NCI-H187 treated with DMSO at 0.1 percent for 48 hours (cell line): ENCODE measurements around the gene CHD6.

Source experiments
- DNase-seq: peaks from one replicate; lab custom pipeline; 2025; lab: John Stamatoyannopoulos, UW

CHD6 gene

DNA sequence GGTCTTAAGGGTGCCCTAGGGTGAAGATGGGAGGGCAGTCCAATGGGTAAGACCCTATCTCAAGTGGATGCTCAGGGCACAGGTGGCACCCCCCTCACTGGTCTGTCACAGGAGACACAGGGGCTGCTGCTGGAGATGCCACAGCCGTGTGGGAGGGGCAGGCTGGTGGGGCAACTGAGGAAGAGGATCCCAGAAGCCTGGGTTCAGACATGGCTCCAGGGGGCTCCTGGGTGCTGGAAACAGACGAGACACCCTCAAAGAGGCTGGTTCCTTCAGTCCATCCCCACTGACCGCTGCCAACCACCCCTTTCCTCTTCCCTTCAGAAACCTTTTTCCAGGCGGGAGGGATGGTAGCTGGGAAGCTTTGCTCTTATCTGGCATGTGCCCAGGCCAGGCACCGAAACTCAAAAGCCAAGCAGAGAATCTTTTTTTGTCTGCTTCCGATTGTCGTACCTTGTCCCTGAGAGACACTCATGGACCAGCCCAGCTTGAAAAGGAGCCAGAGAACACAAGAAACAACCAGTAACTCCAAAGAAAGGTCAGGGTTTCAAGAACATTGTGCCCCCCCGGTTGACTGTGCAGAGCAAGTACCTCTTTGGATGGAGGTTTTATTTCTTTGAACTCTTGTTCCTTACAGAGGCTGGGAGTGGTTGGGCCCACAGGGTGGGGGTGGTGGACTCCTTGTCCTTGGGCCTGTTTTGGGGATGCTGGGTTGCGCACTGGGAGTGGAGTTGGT is 223.1 kb downstream of the CHD6 start:
- DNase-seq, result no peak

DNA sequence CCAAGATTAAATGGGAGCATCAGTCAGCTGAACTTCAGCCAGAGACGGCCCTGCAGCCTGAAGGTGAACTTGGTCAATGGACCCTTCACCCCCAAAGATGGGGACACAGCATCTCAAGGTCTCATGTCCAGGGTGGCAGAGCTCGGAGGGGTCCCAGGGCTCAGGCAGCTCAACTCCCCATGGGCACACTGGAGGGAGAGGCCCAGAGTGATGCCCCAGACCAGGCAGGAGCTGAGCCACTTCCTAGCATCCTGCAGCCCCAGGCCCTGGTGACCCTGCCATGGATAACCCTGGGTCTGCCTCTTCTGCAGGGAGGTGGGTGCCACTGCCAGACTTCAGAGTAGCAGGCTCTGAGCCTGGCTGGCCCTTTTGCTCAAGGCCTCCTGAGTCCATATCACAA is 224.1 kb downstream of the CHD6 start:
- DNase-seq, result no peak

DNA sequence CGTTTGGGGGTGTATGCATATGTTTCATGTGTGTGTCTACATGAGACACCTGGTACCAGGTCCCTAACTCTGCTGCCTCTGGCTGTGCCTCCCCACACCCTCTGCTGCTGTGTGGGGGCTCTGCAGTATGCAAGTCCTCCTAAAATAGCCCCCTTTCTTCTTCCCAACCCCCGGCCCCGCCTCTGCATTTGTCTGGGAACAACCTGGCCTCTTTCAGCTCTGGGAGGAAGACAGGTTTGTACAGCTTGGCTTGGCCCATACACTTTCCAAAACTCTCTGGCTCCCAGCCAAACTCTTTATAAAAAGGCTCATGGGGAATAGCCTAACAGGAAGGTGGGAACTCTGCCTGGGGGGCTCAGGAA is 224.5 kb downstream of the CHD6 start:
- DNase-seq, result no peak

DNA sequence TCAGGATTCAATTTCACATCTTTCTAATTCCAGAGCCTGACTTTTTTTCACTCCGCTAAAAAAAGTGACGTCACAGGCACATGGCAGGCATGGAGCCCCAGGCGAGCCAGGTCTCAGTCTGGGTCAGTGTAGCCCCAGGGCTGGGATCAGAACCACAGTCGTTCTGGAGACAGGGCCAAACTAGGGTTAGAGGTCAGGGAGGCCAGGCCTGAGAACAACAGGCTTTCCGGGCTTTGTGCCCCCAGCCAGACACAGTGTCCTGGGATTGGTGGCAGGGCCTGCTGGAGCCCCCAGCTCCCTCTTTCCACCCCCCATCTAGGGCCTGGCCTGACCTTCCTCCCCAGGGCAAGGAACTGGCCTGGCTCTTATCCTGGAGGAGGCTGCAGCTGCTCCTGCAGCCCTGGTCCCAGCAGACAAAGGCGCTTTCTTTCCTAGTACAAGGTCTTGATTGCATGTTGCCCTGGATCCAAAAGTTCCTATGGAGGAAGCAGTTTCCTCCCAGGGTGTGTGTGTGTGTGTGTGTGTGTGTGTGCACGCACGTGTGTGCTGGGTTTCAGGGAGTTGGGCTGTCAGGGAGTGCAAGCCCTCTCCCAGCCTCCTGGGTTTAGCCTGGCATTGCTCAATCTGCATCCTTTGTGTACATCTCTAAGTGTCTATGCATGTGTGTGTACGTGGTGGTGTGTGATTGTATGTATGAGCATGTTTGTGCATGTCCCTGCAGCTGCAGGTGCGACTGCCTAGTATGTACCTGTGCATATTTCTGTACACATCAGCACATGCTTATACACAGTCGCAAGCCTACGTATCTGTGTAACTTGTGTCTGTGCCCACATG is 225.1 kb downstream of the CHD6 start:
- no peak for DNase-seq

- DNase-seq, result no peak
Measured at GRCh38 chr20:41392295-41392694, 225.9 kb downstream of the CHD6 start.

DNA sequence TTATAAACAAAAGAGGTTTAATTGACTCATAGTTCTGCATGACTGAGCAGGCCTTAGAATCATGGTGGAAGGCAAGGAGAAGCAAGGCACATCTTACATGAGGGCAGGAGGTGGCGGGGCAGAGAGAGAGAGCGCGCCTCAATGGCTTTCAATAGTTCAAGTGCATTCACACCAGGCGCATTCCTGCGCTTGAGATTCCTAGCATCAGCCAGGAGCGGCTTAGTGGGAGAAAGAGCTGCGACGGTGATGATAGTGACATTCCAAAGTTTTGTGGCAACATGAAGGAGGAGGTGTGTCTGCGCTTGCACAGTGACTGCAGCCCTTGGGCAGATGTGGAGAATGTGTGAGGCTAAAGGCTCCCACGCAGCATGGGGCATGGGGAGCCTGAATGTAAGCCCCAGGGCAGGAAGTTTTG is 226.6 kb downstream of the CHD6 start:
- DNase-seq, result no peak

GRCh38 chr20:41390889-41391288 is 227.3 kb downstream of the CHD6 start:
- no peak for DNase-seq

DNA sequence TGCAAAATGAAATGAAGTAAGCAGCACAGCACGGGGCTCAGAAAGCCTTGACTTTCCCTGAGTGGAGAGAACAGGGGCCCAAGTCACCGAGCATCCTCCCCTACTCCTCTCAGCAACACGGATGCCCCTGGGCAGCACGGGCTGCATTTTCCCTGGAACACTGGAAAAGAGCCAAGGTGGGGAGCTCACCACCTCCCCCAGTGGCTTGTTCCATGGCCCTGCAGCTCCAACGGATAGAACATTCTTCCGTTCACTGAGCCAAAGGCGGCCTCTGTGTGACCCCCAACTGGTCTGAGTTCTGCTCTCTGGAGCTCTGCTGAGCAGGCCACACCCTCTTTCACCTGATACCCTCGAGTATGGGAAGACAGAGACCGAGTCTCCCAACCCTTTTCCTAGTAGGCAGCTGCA is 230.7 kb downstream of the CHD6 start:
- DNase-seq, result no peak

GRCh38 chr20:41386502-41387427 is 231.4 kb downstream of the CHD6 start:
- no peak for DNase-seq

DNA sequence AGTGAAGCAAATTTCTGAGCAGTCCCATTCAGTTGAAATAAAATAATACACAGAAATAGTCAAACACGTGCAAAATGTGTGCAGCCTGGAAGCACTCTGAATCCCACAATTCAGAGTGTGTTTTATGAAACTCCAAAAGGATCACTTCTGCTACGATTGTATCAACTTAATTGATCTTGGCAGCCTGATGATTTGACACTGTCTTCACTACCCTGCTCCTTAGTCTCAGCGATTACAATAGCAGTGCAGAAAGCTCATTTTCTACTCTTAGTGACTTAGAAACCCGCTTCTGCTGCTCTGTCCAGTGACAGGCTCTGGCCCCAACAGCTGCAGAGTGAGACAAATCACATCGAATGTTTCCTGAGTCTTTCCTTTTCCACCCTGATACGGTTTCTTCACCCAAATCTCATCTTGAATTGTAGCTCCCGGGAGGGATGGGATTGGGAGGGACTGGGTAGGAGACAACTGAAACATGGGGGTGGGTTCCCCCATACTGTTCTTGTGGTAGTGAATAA is 235.3 kb downstream of the CHD6 start:
- DNase-seq, result no peak

- no peak for DNase-seq
Measured at GRCh38 chr20:41380551-41381193, 237.5 kb downstream of the CHD6 start.

DNA sequence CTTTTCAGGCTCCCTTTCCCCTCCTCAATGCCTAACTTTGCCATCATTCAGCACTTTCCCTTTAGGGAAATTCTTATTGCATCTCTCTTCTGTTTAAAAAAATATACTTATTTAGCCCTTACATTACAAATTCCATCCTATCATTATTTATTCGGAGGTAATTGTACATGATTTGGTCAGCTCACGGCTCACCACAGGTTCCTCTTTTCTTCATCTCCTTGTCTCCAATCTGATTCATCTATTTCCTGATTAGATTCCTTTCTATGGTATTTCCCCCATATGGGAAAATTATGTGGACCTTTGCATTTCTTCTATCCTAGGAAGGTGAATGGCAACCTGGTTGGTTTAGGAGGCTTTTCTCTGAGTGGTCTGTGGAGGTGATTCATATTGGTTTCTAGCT is 238.6 kb downstream of the CHD6 start:
- DNase-seq, result no peak

DNA sequence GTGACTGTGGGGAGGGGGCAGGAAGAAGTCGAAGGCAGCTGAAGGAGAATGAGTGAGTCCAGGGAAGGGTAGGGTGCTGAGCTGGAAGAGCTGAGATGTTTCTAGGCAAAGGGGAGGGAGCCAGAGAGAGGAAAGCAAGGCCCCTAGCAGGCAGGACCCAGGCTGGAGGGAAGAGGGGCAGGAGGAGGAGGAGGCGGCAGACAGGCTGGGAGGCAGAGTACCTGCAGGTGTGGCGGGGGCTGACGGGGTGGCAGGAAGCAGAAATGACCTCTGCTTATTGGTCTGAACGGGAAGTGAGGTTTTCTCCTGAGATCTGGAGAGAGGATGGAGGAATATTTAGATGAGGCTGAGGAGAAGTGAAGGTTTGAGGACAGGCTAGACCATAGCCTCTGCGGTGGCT is 240.9 kb downstream of the CHD6 start:
- DNase-seq, result no peak

DNA sequence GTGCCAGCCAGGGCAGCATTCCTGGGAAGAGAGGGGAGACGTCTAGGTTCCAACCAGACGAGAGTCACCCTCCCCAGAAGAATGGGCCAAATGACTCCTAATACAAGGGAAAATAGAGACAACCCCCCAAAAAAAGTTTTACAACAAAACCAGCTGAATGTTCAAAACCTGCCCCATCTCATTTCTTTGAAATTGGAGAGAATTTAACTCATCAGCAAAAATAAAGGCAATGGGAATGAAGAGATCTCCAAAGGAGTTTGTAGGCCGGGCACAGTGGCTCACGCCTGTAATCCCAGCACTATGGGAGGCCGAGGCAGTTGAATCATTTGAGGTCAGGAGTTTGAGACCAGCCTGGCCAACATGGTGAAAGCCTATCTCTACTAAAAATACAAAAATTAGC is 241.8 kb downstream of the CHD6 start:
- no peak for DNase-seq

GRCh38 chr20:41375846-41376245 is 242.3 kb downstream of the CHD6 start:
- DNase-seq, result no peak

DNA sequence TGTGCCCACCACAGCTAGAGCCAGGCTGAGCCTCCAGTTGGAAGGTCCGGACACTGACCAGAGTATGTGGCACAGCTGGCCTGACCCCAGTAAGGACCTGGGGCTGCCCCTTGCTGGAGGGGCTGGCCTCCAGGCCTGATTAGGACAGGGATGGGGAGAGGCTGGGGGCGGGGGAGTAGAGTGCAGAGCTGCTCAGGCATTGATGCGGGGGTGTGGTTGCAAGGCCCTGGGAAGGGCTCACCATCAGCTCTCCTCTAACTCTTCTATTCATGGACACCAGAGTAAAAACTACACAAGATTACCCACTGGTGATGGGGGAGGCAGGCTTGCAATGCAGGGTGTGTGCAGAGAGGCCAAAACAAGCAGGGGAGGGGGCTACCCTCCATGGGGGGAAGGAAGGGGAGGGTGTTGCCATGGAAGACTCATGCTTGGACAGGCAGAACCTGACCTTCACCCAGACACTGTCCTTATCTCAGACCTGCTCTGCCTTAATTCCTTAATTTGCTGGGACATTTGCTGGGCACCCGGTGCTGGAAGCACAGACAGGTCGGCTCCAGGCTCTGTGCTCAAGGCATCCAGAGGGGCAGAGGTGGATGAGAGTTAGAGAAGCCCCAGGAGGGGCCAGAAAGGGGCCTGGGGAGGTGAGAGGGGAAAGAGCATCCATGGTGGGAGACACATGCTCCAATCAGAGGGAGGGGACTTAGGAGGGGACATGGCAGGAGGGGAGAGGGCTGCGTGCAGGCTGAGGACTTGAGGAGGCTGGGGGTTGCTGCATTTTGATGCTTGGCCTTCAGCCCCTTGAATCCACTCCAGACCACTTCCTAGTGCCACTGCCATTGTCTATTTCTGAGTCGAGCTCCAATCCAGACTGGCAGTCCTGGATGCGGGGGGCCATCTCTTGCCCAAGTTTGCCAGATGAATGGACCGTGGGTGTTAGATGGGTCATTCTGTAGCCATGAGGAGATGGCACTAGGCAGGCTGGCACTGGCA is 244.0 kb downstream of the CHD6 start:
- DNase-seq, result no peak

DNA sequence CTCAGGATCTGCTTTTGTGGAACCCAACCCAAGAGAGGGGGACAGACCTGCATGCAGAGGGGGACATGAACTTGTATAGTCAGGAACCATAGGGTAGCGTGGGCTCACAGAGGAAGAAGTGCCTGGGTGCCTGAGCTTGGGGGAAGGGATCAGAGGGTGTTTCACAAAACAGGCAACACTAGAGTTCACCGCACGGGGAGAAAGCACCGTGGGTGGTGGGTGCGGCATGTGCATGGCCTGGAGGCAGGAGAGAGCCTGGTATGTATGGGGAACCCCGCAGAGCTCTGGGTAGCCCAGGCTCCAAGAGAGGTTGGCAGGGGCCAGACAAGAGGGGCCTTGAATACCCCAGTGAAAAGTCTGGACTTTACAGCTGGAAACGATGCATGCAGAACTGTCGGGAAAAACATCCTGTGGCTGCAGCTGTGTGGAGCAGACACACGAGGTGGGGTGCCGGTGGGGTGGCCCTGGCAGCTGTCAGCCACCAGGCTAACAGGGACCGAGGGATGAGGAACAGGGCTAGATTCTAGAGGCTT is 244.9 kb downstream of the CHD6 start:
- no peak for DNase-seq

- no peak for DNase-seq
Measured at GRCh38 chr20:41371371-41371770, 246.8 kb downstream of the CHD6 start.

GRCh38 chr20:41370176-41370575 is 248.0 kb downstream of the CHD6 start:
- no peak for DNase-seq

- DNase-seq, result no peak
Measured at GRCh38 chr20:41369673-41370072, 248.5 kb downstream of the CHD6 start.
